ENCODE results near the gene ZNF683.

DNA sequence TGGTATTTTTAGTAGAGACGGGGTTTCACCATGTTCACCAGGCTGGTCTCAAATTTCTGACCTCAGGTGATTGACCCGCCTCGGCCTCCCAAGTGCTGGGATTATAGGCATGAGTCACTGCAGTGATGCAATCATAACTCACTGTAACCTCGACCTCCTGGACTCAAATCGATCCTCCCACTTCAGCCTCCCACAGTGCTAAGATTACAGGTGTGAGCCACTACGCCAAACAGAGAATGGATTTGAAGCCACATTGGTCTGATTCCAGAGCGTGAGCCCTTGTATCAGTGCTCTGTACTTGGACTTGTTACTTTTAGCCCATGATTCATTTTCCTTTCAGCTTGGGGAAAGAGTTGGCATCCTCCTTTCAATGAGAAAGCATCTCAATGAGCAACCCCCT lies 14.9 kb upstream of the ZNF683 start:
- TF ChIP-seq, protein P1, sequence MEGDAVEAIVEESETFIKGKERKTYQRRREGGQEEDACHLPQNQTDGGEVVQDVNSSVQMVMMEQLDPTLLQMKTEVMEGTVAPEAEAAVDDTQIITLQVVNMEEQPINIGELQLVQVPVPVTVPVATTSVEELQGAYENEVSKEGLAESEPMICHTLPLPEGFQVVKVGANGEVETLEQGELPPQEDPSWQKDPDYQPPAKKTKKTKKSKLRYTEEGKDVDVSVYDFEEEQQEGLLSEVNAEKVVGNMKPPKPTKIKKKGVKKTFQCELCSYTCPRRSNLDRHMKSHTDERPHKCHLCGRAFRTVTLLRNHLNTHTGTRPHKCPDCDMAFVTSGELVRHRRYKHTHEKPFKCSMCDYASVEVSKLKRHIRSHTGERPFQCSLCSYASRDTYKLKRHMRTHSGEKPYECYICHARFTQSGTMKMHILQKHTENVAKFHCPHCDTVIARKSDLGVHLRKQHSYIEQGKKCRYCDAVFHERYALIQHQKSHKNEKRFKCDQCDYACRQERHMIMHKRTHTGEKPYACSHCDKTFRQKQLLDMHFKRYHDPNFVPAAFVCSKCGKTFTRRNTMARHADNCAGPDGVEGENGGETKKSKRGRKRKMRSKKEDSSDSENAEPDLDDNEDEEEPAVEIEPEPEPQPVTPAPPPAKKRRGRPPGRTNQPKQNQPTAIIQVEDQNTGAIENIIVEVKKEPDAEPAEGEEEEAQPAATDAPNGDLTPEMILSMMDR (tag by site-specific recombination; IDR thresholded peaks at IDR 0.05), result no peak
- TF ChIP-seq BCL11A (tag by site-specific recombination; IDR thresholded peaks at IDR 0.05; ENCODE audit: low read depth) (no peak), ZNF670 (tag by site-specific recombination; IDR thresholded peaks at IDR 0.05; ENCODE audit: low read depth) (no peak), ZNF292 (tag by site-specific recombination; IDR thresholded peaks at IDR 0.05; ENCODE audit: borderline replicate concordance, low read depth) (no peak), ZNF561 (tag by site-specific recombination; IDR thresholded peaks at IDR 0.05; ENCODE audit: borderline replicate concordance) (no peak), ZFHX2 (tag by site-specific recombination; conservative IDR thresholded peaks at IDR 0.05) (peak; percentile 93), RBAK (tag by site-specific recombination; IDR thresholded peaks at IDR 0.05) (no peak), ZNF777 (tag by site-specific recombination; IDR thresholded peaks at IDR 0.05; ENCODE audit: borderline replicate concordance) (no peak), MYNN (tag by site-specific recombination; IDR thresholded peaks at IDR 0.05; ENCODE audit: borderline replicate concordance) (no peak), ZNF830 (tag by site-specific recombination; IDR thresholded peaks at IDR 0.05; ENCODE audit: low read depth) (no peak), ZNF138 (tag by site-specific recombination; IDR thresholded peaks at IDR 0.05; ENCODE audit: borderline replicate concordance) (no peak), ATF2 (tag by site-specific recombination; IDR thresholded peaks at IDR 0.05; ENCODE audit: low read depth) (0 out of 2 replicates have a peak, but pooled peaks have one; percentile 9)
- TF ChIP-seq, protein P2, sequence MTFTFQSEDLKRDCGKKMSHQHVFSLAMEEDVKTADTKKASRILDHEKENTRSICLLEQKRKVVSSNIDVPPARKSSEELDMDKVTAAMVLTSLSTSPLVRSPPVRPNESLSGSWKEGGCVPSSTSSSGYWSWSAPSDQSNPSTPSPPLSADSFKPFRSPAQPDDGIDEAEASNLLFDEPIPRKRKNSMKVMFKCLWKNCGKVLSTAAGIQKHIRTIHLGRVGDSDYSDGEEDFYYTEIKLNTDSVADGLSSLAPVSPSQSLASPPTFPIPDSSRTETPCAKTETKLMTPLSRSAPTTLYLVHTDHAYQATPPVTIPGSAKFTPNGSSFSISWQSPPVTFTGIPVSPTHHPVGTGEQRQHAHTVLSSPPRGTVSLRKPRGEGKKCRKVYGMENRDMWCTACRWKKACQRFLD (tag by site-specific recombination; IDR thresholded peaks at IDR 0.05), result no peak
- TF ChIP-seq, protein P3, sequence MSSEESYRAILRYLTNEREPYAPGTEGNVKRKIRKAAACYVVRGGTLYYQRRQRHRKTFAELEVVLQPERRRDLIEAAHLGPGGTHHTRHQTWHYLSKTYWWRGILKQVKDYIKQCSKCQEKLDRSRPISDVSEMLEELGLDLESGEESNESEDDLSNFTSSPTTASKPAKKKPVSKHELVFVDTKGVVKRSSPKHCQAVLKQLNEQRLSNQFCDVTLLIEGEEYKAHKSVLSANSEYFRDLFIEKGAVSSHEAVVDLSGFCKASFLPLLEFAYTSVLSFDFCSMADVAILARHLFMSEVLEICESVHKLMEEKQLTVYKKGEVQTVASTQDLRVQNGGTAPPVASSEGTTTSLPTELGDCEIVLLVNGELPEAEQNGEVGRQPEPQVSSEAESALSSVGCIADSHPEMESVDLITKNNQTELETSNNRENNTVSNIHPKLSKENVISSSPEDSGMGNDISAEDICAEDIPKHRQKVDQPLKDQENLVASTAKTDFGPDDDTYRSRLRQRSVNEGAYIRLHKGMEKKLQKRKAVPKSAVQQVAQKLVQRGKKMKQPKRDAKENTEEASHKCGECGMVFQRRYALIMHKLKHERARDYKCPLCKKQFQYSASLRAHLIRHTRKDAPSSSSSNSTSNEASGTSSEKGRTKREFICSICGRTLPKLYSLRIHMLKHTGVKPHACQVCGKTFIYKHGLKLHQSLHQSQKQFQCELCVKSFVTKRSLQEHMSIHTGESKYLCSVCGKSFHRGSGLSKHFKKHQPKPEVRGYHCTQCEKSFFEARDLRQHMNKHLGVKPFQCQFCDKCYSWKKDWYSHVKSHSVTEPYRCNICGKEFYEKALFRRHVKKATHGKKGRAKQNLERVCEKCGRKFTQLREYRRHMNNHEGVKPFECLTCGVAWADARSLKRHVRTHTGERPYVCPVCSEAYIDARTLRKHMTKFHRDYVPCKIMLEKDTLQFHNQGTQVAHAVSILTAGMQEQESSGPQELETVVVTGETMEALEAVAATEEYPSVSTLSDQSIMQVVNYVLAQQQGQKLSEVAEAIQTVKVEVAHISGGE (tag by site-specific recombination; conservative IDR thresholded peaks at IDR 0.05; ENCODE audit: low read depth), result no peak
